ENCODE data around the gene ZNF578. TPM values are rescaled to one million over a fixed set of nuclear protein-coding genes. Genes with fewer than 3 reads are reported as not detected.
A peak's percentile ranks its signal among the peaks of the same experiment; 100 is the strongest.
"Not testable (repeated sequence)": the region's sequence is repeated elsewhere in the genome, so short reads cannot be mapped to it uniquely, and the experiment has no call there.

ZNF578 gene
- total and polyA plus RNA-seq, 8 donors, result 1.7 to 8.7 (median 5.6) TPM

GRCh38 chr19:52474351-52475127, 21.2 kb downstream of the ZNF578 start:
- intact Hi-C loops (cut with DNase I), result no loop called here
- ATAC-seq (no peak), DNase-seq (no peak)
- Histone ChIP-seq H3K4me1 (no peaks in the 10 kb centered on the region), H3K4me3 (no peak overlapping the region), H3K9me3 (peaks cover 9 to 100% of the 10 kb centered on the region in 2 donors), H3K27me3 (no peaks in the 10 kb centered on the region), H3K36me3 (no peaks in the 10 kb centered on the region), H3K27ac (no peak overlapping the region)
- TF ChIP-seq CTCF (IDR thresholded peaks at IDR 0.05), result no peak

GRCh38 chr19:52484111-52484743, 30.9 kb downstream of the ZNF578 start:
- H3K27ac ChIP-seq; DNase-seq; H3K27me3 ChIP-seq; H3K4me1 ChIP-seq; H3K4me3 ChIP-seq; intact Hi-C loops (cut with DNase I); H3K36me3 ChIP-seq; ATAC-seq: not testable (repeated sequence)
- peaks cover 0 to 97% of the 10 kb centered on the region in 2 donors for H3K9me3 ChIP-seq

GRCh38 chr19:52485064-52485463, 31.7 kb downstream of the ZNF578 start:
- intact Hi-C loops (cut with DNase I); H3K27me3 ChIP-seq; H3K27ac ChIP-seq; H3K4me3 ChIP-seq; DNase-seq; H3K4me1 ChIP-seq; ATAC-seq; H3K36me3 ChIP-seq: not testable (repeated sequence)
- H3K9me3 ChIP-seq, result peaks cover 0 to 97% of the 10 kb centered on the region in 2 donors

GRCh38 chr19:52485561-52486240, 32.3 kb downstream of the ZNF578 start:
- peaks cover 0 to 97% of the 10 kb centered on the region in 2 donors for H3K9me3 ChIP-seq
- H3K4me1 ChIP-seq; H3K27me3 ChIP-seq; H3K36me3 ChIP-seq; H3K27ac ChIP-seq; intact Hi-C loops (cut with DNase I); H3K4me3 ChIP-seq; ATAC-seq; DNase-seq: not testable (repeated sequence)

GRCh38 chr19:52492201-52492993, 39.0 kb downstream of the ZNF578 start:
- no peak for TF ChIP-seq CTCF (IDR thresholded peaks at IDR 0.05)
- peak in 3 of 4 donors; percentile 8 to 77 (median 19) for DNase-seq
- ATAC-seq, result no peak
- Histone ChIP-seq H3K36me3 (peaks cover 0 to 9% of the 10 kb centered on the region in 2 donors), H3K27me3 (peaks cover 0 to 6% of the 10 kb centered on the region in 2 donors), H3K9me3 (peaks cover 0 to 97% of the 10 kb centered on the region in 2 donors), H3K4me1 (no peaks in the 10 kb centered on the region), H3K4me3 (no peak overlapping the region), H3K27ac (no peak overlapping the region)
- intact Hi-C loops (cut with DNase I), result no loop called here

- no peak for TF ChIP-seq CTCF (IDR thresholded peaks at IDR 0.05)
- ATAC-seq (peak; percentile 19), DNase-seq (peak in 2 of 4 donors; percentile 8 to 42)
- no peak overlapping the region for H3K4me3 ChIP-seq
- peaks cover 0 to 97% of the 10 kb centered on the region in 2 donors for H3K9me3 ChIP-seq
- no peak overlapping the region for H3K27ac ChIP-seq
- no peaks in the 10 kb centered on the region for H3K4me1 ChIP-seq
- H3K36me3 ChIP-seq, result peaks cover 0 to 9% of the 10 kb centered on the region in 2 donors
- intact Hi-C loops (cut with DNase I), result no loop called here
- H3K27me3 ChIP-seq, result peaks cover 0 to 6% of the 10 kb centered on the region in 2 donors
Measured at GRCh38 chr19:52492994-52493470, 39.7 kb downstream of the ZNF578 start.
